DND-41 (cell line): ENCODE results near the gene RTN4IP1.

Source experiments
- EZH2 ChIP-seq: IDR thresholded peaks from 3 replicates; pipeline ENCODE4 v1.6.1; 2012; ENCODE audit warnings: borderline replicate concordance, low read depth, mild to moderate bottlenecking, moderate library complexity, low read length, inconsistent platforms; ENCODE audit not compliant: severe bottlenecking
- TF ChIP-seq, protein P1 (sequence below): IDR thresholded peaks from 2 replicates; pipeline ENCODE4 v1.5.1; 2012; ENCODE audit warnings: borderline replicate concordance, low read length, moderate library complexity, mild to moderate bottlenecking; ENCODE audit not compliant: poor library complexity, severe bottlenecking; ENCODE audit errors: extremely low read depth

DNA sequence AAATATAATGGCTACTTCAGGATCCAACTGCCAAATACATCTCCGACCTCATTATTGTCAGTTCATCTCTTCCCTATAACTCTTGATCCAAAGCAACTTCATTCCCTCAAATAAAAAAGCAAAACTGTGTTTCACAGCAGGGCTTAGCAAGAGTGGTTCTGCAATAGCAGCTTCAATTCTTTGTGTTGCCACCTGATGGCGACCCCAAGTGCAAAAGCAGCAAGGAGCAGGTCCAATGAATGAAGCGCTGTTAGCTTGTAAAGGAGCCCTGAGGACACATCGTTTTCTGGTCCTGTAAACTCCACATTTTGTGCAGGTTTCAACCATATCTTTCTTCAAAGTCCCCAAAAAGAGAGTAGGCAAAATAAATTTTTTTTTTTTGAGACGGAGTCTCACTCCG lies 19.6 kb downstream of the RTN4IP1 start:
- TF ChIP-seq, protein P1, sequence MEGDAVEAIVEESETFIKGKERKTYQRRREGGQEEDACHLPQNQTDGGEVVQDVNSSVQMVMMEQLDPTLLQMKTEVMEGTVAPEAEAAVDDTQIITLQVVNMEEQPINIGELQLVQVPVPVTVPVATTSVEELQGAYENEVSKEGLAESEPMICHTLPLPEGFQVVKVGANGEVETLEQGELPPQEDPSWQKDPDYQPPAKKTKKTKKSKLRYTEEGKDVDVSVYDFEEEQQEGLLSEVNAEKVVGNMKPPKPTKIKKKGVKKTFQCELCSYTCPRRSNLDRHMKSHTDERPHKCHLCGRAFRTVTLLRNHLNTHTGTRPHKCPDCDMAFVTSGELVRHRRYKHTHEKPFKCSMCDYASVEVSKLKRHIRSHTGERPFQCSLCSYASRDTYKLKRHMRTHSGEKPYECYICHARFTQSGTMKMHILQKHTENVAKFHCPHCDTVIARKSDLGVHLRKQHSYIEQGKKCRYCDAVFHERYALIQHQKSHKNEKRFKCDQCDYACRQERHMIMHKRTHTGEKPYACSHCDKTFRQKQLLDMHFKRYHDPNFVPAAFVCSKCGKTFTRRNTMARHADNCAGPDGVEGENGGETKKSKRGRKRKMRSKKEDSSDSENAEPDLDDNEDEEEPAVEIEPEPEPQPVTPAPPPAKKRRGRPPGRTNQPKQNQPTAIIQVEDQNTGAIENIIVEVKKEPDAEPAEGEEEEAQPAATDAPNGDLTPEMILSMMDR, result peak; percentile 54
- TF ChIP-seq EZH2, result no peak
